Cerebellar cortex (tissue), 1 donor: Measurements from ENCODE around the gene AHCYL2.
"Not testable (repeated sequence)": the region's sequence is repeated elsewhere in the genome, so short reads cannot be mapped to it uniquely, and the experiment has no call there.

Experiments
- DNase-seq: peaks from one replicate; pipeline ENCODE4 v3.0.0-alpha.2; 2015; ENCODE audit warnings: low spot score

AHCYL2 gene

DNA sequence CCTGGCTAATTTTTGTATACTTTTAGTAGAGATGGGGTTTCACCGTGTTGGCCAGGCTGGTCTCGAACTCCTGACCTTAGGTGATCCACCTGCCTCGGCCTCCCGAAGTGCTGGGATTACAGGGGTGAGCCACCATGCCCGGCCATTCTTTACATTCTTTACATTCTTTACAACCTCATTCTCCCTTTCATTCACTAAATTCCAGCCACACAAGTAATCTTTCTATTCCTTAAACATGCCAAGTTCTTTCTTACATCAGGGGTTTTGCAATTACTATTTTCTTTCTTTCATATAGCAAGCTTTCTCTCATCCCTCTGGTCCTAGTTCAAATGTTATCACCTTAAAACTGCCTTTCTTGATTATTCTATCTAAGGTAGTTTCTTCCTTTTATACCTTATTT lies 128.3 kb downstream of the AHCYL2 start:
- not testable (repeated sequence) for DNase-seq

DNA sequence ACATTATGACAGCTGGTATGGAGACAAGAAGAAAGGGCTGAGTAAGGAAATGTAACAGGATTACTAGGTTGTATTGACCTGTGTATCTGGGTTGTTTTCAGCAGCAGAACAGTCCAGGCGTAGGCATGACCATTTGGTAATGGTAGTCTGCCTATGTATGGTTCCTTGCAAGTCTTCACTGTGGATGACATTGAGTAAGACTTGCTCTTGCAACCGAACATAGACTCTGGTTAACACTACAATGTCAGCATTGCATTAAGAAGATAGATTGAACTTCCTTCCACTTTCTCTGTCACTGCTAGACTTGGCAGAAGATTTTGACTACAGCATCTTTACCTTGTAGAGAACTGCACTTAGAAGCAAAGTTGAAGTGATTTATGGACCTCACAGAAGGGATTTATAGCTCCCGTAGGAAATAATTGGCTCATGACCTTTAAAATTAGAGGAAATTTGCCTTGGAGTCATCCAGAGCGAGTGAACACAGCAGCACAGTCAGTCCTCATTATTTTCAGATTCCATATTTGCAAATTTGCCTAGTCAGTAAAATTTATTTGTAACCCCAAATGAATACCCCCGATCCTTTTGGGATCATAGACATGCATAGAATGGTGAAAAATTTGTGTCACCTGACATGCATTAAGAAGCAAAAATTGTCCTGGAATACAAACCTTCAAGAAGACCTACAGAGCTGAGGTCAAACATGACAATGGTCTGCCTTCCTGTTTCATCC lies 129.8 kb downstream of the AHCYL2 start:
- DNase-seq = no peak

DNA sequence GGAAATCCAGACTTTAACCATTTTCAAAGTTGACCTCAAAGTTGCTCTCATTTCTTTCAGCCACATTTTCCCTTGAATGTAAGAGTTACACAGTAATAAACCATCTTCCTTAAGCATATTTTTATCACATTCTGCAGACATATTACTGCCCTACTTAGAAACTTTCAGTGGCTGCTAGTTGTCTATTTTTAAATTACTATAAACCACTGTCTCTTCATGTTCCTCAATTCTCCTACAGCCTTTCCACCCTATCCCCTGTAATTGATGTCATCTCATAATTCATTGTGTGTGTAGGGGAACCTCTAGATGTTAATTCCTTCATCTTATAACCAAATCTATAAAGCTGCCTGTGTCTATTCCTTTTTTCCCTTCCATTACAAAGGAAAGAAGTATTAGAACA lies 131.3 kb downstream of the AHCYL2 start:
- no peak for DNase-seq

DNA sequence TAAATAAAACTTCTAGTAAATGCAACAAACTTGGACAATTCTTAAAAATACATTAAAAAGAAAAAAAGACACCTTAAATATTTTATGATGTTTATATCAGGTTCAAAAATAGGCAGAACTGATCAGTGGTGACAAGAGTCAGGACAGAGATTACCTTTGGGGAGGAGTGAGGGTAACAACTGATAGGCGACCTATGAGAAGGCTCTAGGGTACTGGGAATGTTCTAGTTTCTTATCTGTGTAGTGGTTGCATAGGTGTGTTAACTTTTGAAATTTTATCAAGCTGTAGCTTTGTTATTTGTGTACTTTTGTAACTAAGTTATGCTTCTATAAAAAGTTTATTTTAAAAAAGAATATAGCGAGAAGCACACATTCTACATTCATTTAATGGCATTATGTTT lies 134.3 kb downstream of the AHCYL2 start:
- DNase-seq = no peak

DNA sequence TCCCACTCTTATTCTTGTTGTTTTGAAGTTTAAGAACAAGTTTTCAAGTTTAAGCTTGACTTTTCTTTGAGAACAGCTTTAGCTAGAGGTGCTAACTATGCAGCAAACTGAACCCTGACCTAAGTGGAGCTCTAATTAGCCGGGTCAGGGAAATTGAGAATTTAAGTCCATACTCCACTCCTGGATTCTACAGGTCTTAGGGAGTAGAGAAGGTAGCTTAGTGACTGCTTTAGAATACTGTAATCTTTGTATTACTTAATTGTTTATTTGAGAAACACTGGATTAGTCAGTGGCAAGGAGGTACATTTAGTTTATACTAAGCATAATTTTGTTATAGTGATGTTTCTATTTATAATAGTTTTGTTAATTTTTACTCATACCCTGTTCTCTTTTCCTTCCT lies 134.8 kb downstream of the AHCYL2 start:
- no peak for DNase-seq

DNA sequence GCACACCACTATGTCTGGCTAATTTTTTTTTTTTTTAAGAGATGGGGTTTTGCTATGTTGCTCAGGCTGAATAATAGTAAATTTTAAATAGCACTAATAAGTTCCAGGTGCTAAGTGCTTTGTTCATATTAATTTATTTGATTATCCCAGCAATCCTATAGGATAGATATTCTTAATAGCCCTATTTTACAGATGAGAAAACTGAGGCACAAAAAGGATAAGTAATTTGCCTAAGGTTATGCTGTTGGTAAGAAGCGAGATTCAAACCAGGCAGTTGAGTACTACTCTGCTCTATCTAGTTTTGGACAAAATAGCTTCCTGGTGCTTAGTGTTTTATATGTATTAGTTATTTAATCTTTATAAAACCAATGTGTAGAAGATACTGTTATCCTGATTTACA lies 136.9 kb downstream of the AHCYL2 start:
- no peak for DNase-seq

DNA sequence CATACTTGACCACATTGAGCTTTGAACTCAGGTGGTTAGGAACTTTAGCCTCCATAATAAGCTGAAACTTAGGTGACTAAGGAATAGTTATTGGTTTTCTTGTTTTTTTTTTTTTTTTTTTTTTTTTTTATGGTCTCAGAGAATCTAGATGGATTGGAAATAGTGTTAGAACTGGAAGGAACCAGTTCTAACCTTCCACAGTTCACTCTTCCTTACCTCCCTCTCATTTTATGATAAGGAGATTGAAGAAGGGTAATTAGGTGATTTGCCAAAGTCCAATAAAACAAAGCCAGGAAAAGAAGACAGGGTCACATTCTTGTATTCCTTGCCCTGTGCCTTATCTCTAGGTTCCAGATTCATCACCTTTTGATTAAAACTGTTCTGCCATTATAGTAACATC lies 137.7 kb downstream of the AHCYL2 start:
- DNase-seq = no peak

DNA sequence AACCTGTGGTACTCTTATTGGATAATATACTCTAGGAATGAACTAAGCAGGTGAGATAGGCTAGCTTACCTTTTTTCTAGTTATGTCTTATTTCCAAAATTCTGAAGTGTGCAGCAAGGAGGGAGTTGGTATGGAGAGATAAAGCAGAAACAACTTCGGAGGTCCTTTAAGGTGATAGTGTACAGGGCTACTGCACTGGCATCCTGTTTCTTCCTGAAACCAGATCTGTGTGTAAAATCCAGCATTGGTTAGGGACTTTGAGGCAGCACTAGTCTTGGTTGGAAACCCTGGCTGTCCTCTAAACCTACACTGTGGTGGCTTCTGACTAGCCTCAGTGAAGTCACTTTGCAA lies 142.5 kb downstream of the AHCYL2 start:
- DNase-seq = no peak

DNA sequence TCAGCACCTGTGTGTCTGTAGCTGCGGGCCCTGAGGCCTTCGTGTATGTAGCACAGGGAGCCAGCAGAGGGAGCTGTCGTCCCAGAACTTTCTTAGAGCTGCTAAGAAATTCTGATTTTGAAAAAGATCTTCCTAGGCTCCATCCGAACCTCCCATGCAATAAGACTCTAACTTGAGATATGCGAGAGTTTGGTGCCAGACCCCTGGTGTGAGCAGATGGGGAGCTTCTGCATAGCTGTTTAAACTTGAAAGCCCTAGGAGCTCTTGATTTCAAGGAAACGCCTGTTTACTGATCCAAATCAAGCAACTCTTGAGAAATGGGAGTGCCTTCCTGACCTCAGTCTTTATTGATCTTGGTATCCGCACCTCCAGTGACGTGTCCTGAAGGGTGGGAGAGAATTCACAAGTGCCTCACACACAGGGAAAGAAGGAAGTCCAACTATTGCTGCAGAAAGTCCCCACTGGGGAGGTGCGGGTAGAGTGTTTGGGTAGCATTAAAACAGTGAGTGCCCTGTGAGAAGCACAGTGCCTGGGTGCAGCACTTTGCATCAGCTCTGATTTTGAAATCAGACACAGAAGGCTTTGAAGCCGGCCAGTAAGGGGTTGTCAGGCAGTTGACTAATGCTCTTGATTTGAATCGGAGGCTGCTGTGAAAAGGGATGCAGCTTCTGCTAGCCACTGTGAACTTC lies 143.0 kb downstream of the AHCYL2 start:
- DNase-seq = peak; percentile 91

DNA sequence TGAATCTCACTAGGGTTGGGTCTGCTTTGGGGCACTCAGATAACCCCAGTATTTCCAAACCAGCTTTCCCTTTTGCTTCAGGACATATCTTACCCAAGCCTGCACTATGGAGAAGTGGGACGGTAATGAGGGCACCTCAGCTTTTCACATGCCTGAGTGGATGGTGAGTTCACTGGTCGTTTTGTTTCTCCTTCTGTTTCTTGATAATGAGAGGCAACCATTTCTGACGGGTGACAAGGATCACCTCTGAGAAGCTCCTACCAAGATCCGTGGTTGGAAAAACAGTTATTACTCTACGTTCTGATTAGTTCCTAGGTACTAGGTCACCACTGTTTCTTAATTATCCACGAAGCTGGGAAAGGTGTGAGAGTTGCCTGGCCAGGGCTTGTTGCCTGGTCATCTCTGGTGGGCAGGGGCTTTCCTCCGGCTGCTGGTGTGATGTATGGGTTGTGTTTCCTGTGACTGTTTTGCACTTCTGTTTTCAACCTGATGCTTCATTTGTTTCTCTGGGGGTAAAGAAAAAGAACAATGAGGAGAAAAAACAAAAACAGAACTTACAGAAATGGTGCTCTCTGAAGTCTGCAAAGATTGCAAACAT lies 143.7 kb downstream of the AHCYL2 start:
- DNase-seq = no peak

DNA sequence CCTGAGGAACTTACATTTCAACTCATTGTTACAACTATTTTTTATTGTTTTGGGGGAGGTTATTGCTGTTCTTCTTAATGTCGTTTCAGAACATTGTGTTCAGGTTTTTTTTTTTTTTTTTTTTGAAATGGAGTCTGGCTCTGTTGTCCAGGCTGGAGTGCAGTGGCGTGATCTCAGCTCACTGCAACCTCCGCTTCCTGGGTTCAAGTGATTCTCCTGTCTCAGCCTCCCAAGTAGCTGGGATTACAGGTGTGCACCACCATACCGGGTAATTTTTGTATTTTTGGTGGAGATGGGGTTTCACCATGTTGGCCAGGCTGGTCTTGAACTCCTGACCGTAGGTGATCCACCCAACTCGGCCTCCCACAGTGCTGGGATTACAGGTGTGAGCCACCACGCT lies 144.6 kb downstream of the AHCYL2 start:
- not testable (repeated sequence) for DNase-seq

DNA sequence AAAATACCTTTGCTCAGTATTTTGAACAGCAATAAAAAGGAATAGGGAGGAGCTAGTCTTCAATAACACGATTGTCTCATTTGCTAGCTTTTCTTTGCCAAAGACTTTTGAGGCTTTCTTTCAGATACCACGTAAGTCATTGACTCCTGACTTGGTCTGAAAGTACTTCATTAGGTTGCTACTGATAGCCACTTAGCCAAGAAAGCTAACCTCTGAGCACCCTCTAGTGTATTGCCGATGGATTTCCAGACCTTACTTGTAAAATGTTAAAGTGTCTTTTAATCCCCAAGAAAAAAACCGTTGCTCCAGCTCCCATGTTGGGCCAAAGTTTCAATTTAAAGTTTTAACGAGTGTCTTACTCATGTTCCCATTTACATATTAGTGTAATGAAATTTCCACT lies 146.0 kb downstream of the AHCYL2 start:
- DNase-seq = peak; percentile 72

DNA sequence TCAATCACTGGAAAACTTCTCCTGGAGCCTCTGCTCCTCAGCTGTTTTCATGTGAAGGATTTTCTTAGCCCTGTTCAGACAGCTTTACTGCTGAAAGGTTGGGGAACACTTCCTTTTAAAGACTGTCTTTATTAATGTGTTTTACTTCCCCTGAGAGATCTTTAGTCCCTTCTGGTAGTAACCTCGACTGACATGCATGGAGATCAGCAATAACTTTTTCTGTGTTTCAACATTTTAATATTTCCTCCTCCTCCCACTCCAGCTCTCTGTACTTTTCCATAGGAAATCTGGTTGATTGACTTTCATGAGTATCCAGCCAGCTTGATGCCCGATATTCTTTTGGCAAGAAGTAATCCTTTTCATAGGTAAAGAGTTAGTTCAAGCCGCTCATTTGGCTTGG lies 146.7 kb downstream of the AHCYL2 start:
- peak; percentile 31 for DNase-seq

DNA sequence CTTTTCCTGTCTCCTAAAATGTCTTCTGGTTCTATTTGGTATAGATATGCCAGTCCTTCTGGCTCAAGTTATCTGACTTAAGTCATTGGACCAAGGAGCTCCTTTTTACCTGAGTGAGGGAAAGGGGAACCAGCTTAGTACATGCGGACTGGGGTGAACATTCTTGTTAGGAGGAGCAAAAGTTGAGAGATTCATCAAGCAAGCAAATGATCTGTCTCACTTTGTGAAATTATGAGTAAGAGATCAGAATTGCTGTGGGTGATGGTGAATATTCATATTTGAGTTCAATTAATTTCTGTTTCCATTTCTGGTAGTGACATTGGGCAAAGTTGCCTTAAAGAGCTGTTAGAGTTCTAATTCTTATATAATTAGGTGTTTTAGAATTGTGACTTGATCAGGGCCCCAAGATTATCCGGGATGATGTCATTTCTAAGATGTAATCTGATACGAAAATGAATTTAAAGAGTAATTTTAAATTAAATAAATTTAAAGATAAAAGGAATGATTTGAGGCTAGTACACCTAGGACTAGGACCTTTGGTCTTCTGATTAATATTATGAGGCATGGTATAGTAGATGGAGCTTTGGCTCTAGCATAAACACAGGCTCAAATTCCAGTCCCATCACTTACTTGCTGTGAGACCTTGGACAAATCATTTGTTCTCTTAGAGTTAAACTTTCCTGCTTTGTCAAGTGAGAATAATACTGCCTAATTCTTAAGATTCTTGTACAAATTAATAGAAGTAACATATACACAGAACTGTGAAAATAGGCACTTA lies 149.0 kb downstream of the AHCYL2 start:
- no peak for DNase-seq

DNA sequence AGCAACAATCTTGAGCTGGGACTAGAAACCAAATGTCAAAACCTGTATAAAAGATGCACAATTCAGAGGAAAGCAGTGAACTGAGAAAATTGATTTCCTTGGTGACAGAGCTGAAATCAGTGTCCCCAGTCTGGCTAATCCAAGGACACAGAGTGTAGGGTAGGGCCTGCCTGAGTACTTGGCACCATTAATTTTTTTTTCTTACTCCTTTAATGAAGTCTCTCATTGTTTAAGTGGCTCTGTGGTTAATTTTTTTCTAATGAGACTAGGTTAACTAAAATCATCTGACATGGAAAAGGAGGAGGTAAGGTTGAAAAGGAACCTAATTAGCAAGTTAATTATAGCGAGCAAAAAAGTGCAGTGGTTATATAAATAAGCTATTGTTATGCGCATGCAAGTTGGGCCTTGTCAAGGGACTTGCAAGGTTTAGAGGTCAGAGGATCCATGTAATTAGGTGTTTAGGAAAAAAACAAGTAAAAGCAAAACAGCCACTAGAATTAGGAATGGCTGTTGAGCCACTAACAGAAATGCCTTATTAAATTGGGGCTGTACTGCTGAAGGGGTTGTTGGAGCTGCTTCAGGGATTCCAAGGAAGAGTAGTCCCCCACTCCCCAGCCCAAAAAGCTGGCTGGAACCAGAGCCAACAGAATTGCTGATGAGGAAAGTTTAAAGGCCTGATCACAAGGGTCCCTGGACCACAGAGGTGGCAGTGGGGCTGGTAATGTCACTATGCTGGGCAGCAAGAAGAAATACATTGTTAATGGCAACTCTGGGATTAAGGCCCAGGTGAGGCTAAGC lies 150.5 kb downstream of the AHCYL2 start:
- peak; percentile 56 for DNase-seq

DNA sequence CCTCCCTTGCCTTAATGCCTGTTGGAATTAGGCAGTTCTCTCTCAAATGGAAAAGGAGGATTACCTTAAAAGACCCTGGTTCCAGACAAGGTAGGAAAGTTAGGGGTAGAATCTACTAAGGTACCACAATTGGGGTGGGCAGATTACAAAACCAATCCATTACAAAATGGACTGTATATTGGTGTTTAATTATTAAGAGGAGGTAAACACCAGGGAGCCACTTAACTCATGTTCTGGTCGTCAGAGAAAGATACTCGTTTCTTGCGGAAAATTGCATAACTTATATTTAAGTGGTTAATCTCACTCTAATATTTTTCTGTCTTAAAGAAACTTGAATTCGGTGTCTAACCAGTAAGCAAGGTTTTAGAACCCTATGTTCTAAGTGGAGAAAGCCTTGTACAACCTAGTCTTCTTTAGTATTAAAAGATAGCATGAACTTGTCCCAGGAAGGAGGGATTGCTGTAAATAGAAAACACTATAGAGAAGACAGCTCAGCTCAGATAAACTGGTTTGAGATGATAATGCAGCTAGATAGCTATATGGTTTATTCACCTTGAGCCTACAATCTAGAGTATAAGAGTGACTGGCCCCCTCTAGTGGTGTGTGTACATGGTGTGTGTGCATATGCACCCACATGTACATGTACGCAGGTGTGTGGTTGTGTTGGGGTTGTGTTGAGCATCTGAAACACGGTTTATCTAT lies 151.4 kb downstream of the AHCYL2 start:
- DNase-seq = peak; percentile 67

DNA sequence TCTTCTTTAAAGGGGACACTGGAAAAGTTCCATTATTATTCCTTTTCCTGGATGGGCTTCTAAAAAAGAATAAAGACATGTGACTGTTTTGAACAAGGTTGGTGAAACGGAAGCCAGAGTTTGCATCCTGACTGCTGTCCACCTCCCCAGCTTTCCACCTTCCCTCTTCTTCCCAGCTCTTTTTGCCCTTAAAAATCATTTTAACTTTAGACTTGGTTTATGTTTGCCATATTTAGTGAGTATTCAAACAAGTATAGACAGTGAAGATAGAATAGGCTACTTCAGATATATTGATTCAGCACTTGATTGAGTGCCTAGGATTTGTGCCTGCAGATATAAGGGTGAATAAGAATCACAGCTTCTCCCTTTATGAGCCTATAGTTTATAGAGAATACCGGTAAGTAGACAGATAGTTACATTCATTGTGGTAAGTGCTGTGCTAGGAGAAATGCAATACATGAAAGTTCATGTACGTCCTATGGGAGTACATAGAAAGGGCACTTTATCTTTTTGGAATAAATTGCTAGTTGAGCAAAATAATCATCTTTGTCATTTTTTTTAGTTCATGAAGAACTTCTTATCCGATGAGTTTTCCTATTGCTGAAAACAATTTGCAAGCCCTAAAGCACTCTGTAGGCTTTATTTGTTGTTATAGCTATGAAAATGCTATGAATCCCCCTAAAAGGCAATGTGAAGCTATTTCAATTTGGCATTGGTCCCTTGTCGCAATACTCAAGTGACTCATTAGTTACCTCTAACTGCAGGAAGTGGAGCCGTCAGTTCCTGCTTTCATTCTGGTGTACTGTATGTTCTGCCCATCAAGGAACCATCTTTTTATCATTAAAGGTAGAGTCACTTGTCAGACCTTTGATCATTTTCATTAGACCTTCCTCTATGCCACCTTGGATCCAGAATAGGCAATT lies 152.2 kb downstream of the AHCYL2 start:
- no peak for DNase-seq

DNA sequence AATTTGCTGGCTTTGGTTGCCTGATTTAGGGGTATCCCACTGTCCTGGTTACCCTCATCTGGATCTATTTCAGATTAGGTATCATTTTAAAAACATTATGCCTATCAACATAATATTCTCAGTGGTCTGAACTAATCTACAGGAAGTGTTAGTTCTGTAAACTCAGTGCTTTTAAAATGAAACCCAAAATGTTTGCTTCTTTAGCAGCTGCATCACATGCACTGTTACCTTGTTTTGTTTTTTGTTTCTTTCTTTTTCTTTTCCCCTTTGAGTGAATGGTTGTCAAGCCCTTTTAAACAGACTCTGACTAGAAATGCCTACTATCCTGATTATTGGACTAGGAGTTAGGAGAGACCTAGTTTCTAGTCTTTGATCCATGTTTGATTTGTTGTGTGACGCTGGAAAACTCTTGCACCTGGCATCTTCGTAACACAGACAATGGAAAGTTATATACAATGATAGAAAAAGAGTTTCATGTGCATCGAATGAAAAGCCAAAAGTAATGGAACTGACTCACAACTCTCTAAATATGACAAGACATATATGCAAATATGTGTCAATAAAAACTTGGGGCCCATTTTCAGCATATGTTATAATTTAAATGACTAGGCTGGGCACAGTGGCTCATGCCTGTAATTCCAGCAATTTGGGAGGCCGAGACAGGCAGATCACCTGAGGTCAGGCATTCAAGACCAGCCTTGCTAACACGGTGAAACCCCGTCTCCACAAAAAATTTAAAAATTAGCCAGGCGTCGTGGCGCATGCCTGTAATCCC lies 157.1 kb downstream of the AHCYL2 start:
- no peak for DNase-seq

DNA sequence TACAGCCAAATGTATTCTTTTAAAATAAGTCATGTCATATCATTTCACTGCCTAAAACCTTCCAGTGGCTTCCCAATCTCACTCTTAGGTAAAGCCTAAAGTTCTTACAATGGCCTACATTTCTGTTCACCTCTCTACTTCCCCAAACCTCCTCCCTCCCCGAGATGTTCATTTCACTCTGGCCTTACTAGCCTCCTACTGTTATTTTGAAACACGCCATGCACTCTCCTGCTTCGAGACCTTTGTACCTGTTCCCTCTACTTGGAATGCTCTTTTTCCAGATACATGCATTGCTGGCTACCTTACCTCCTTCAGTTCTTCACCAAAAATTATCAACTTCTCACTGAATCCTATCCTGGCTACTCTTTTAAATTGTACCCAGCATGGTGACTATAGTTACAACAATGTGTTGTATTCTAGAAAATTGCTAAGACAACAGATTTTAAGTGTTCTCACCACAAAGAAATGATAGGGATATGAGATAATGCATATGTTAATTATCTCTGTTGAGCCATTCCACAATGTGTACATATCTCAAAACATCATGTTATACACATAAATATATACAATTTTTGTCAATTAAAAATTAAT lies 158.8 kb downstream of the AHCYL2 start:
- no peak for DNase-seq
